Left ventricle myocardium superior (tissue), 1 donor: ENCODE data around the gene ATG10. TPM values are rescaled to one million over a fixed set of nuclear protein-coding genes. Genes with fewer than 3 reads are reported as not detected.

ENCODE experiments used
- ATAC-seq: fragments of 200-7000 bp; cut with Tn5 transposase; one replicate; pipeline ENCODE4 v1.9.1; 2020; ENCODE audit warnings: mild to moderate bottlenecking, moderate library complexity
- DNase-seq: peaks from one replicate; pipeline ENCODE4 v3.0.0-alpha.2; 2020
- intact Hi-C: fragments of 100-400 bp; cut with micrococcal nuclease; formaldehyde crosslinking; loops from one replicate; pipeline ENCODE4 v1.11.0; 2022
- total RNA-seq: library from RNA; stranded (reverse); fragmentation: NEBNext Ultra II Directional; extraction: Animal tissue kit (Norgen Biotek cat#: 25700); gene quantifications from one replicate; pipeline ENCODE4 v1.2.1, GENCODE V29; 2021
- donor health status: DM: no; HTN: yes; CAD: no; lungs with severe emphysema.

The ATG10 gene
- total RNA-seq, 1 donor from 2014 or later = 4.3 TPM

- DNase-seq (no peak), ATAC-seq (no peak)
- intact Hi-C loops = no loop called here
Observed at GRCh38 chr5:82174919-82175219, 203.0 kb downstream of the ATG10 start.

GRCh38 chr5:82176115-82176814, 204.4 kb downstream of the ATG10 start:
- intact Hi-C loops = no loop called here
- DNase-seq = no peak
- ATAC-seq = no peak

- no peak for DNase-seq
- intact Hi-C loops = no loop called here
- ATAC-seq = no peak
Observed at GRCh38 chr5:82178378-82178777, 206.6 kb downstream of the ATG10 start.

GRCh38 chr5:82182662-82183061, 210.8 kb downstream of the ATG10 start:
- ATAC-seq = no peak
- DNase-seq = no peak
- intact Hi-C loops = no loop called here

GRCh38 chr5:82183828-82184227, 212.0 kb downstream of the ATG10 start:
- DNase-seq (no peak), ATAC-seq (peak; percentile 61)
- intact Hi-C loops = no loop called here

- DNase-seq (no peak), ATAC-seq (no peak)
- intact Hi-C loops = no loop called here
Observed at GRCh38 chr5:82185851-82186250, 214.0 kb downstream of the ATG10 start.

- intact Hi-C loops = no loop called here
- ATAC-seq (no peak), DNase-seq (no peak)
Observed at GRCh38 chr5:82197550-82197949, 225.7 kb downstream of the ATG10 start.

- ATAC-seq (no peak), DNase-seq (no peak)
- intact Hi-C loops = no loop called here
Observed at GRCh38 chr5:82204567-82204966, 232.7 kb downstream of the ATG10 start.

- no peak for ATAC-seq
- no peak for DNase-seq
- intact Hi-C loops = no loop called here
Observed at GRCh38 chr5:82205005-82205404, 233.2 kb downstream of the ATG10 start.

- DNase-seq (no peak), ATAC-seq (no peak)
- intact Hi-C loops = no loop called here
Observed at GRCh38 chr5:82208371-82208770, 236.5 kb downstream of the ATG10 start.

- ATAC-seq (no peak), DNase-seq (no peak)
- intact Hi-C loops = no loop called here
Observed at GRCh38 chr5:82211855-82212572, 240.2 kb downstream of the ATG10 start.

- ATAC-seq = no peak
- intact Hi-C loops = no loop called here
Observed at GRCh38 chr5:82217917-82218316, 246.1 kb downstream of the ATG10 start.

GRCh38 chr5:82218374-82219156, 246.7 kb downstream of the ATG10 start:
- ATAC-seq (no peak), DNase-seq (no peak)
- intact Hi-C loops = no loop called here

More at GRCh38 chr5:82217917-82218316, 246.1 kb downstream of the ATG10 start:
- DNase-seq = no peak

GRCh38 chr5:82221020-82221419, 249.2 kb downstream of the ATG10 start:
- intact Hi-C loops = loop anchor here (10.0 kb wide), 1 partner anchor 796 kb away; no protein-coding TSS in a partner anchor
- ATAC-seq (no peak), DNase-seq (no peak)

GRCh38 chr5:82222597-82223574, 251.1 kb downstream of the ATG10 start:
- intact Hi-C loops = loop anchor here (10.0 kb wide), 1 partner anchor 798 kb away; no protein-coding TSS in a partner anchor
- DNase-seq (no peak), ATAC-seq (no peak)

GRCh38 chr5:82225525-82226172, 253.8 kb downstream of the ATG10 start:
- ATAC-seq = peak; percentile 81

GRCh38 chr5:82234885-82235284, 263.1 kb downstream of the ATG10 start:
- ATAC-seq (no peak), DNase-seq (no peak)
- intact Hi-C loops = no loop called here

More at GRCh38 chr5:82225525-82226172, 253.8 kb downstream of the ATG10 start:
- intact Hi-C loops = loop anchor here (10.0 kb wide), 1 partner anchor 801 kb away; no protein-coding TSS in a partner anchor
- DNase-seq = peak; percentile 34

GRCh38 chr5:82244151-82244550, 272.3 kb downstream of the ATG10 start:
- no peak for ATAC-seq
- intact Hi-C loops = no loop called here
- DNase-seq = no peak
